ENCODE measurements around the gene SNRNP27. TPM values are rescaled to one million over a fixed set of nuclear protein-coding genes. Genes with fewer than 3 reads are reported as not detected.

The SNRNP27 gene, protein sequence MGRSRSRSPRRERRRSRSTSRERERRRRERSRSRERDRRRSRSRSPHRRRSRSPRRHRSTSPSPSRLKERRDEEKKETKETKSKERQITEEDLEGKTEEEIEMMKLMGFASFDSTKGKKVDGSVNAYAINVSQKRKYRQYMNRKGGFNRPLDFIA
- total RNA-seq: 36.9 and 37.9 TPM in 2 replicates

DNA sequence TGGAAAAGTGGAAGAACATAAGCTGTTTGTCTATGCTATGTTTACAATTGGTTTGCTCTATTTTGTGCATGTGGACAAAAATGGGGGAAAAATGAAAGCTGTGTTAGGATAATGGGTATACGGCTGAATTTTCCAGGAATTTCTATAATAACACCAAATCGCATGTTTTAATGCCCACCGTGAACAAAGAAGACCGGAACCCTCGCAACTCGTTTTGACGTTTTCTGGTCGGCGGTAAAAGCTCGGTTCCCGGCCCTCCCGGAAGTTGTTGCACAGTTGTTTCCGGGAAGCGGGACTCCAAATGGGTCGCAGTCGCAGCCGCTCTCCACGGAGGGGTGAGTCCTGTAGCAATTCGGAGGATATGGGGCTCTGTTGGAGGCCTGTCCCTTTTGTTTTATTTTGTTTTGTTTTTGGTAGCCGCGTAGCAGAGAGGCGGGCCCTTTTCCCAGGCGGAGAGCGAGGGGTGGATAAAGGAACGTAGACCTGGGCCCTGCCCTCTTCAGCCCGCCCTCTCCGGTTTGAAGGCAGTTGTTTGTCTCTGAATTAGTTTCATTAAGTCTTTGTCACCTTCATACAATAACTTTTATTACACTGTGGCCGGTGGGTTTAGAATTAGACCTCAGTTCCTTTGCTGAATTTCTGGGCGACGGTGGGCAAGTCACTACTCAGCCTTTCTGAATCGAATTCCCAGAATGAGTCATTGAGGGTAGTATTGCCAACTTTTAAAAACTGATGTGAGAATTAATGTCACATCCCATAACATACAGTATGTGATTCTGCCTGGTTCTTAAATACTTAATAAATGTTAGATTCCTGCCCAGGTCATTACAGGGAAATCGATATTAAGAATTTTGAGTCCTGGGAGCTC lies at the start of gene SNRNP27:
TSS of gene SNRNP27 (plus strand) at position 273 of the 868 bp plus-strand sequence. CDS start at position 302, 29 bp downstream.

DNA sequence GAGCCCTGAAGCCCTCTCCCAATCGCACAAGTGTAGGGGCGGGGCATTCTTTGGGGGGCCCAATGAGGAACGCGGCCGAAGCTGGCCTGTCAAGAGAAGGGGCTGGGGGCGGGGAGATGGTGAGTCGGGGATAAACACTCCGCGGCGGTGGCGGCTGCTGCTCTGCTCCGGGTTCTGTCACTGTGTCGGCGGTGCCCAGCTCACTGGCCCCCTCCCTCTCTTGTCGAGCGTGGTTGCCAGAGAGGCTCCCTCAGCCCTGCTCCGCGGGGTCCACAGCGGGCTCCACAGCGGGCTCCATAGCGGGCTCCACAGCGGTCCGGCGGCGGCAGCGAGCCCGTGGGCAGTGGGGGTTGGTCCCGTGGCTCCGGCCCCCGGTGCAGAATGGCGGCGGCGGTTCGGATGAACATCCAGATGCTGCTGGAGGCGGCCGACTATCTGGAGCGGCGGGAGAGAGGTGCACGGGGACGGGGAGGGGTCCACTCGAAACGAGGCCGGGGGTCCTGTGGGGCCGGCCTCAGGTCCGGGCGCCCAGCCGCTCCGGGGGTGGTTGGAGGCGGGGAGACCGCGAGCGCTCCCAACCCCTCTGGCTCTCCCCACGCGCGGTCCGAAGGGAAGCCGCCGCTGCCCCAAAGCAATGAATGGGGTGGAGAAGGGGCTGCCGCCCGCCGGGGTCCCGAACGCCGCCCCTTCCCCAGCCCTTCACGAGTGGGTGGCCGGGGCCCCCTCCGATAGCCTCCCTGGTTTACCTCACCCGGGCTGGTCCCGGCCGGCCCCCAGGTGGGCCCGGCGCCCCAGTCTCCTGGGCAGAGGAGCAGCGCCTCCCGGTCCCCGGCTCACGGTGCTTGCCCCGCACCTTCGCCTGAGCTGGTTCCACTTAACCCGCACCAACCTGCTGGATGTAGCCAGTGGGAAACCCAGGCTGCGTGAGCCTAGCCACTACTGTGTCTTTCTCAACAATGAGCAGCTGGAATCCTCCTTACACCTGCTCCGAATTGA lies 21.5 kb downstream of the SNRNP27 start, which contains the start of gene MXD1:
TSS of gene MXD1 (plus strand) at position 160 of the 996 bp plus-strand sequence. CDS start at position 382, 222 bp downstream.

Other genes with a start within 250 kb of the SNRNP27 start
- gene ANXA4, start 151.8 kb upstream of the SNRNP27 start, total RNA-seq: 48.9 and 83.1 TPM in 2 replicates
- 14.3 and 21.2 TPM in 2 replicates for gene GMCL1, start 64.3 kb upstream of the SNRNP27 start, total RNA-seq
- 46.6 and 50.6 TPM in 2 replicates for gene MXD1, start 21.2 kb downstream of the SNRNP27 start, total RNA-seq
- gene ASPRV1, start 67.7 kb downstream of the SNRNP27 start, total RNA-seq: 0.21 and 0.34 TPM in 2 replicates
- 21.5 and 76.6 TPM in 2 replicates for gene PCBP1, start 193.5 kb downstream of the SNRNP27 start, total RNA-seq